Inferior parietal cortex (tissue), 1 donor: ENCODE measurements around the gene ADARB2.

Experiments
- DNase-seq: peaks from one replicate; pipeline ENCODE4 v3.0.0-alpha.2; 2016; ENCODE audit errors: extremely low spot score

ADARB2 gene

GRCh38 chr10:1686491-1686749 is 50.9 kb downstream of the ADARB2 start:
- DNase-seq: no peak

GRCh38 chr10:1685699-1686490 is 51.4 kb downstream of the ADARB2 start:
- no peak for DNase-seq

- no peak for DNase-seq
Observed at GRCh38 chr10:1684991-1685390, 52.3 kb downstream of the ADARB2 start.

GRCh38 chr10:1683649-1684048 is 53.7 kb downstream of the ADARB2 start:
- DNase-seq: no peak

GRCh38 chr10:1679821-1680650 is 57.3 kb downstream of the ADARB2 start:
- no peak for DNase-seq

- no peak for DNase-seq
Observed at GRCh38 chr10:1678084-1678483, 59.2 kb downstream of the ADARB2 start.

- DNase-seq: no peak
Observed at GRCh38 chr10:1677307-1677939, 59.9 kb downstream of the ADARB2 start.

- no peak for DNase-seq
Observed at GRCh38 chr10:1674501-1674900, 62.8 kb downstream of the ADARB2 start.

GRCh38 chr10:1673568-1674345 is 63.6 kb downstream of the ADARB2 start:
- no peak for DNase-seq

- no peak for DNase-seq
Observed at GRCh38 chr10:1672001-1672781, 65.1 kb downstream of the ADARB2 start.

- no peak for DNase-seq
Observed at GRCh38 chr10:1671366-1672000, 65.8 kb downstream of the ADARB2 start.

- no peak for DNase-seq
Observed at GRCh38 chr10:1670541-1671365, 66.6 kb downstream of the ADARB2 start.

GRCh38 chr10:1669433-1669832 is 67.9 kb downstream of the ADARB2 start:
- no peak for DNase-seq

GRCh38 chr10:1668399-1668798 is 68.9 kb downstream of the ADARB2 start:
- DNase-seq: no peak

GRCh38 chr10:1667392-1667791 is 69.9 kb downstream of the ADARB2 start:
- DNase-seq: no peak

- no peak for DNase-seq
Observed at GRCh38 chr10:1666147-1666546, 71.2 kb downstream of the ADARB2 start.

GRCh38 chr10:1665681-1666080 is 71.6 kb downstream of the ADARB2 start:
- no peak for DNase-seq

GRCh38 chr10:1665021-1665661 is 72.2 kb downstream of the ADARB2 start:
- DNase-seq: no peak

- no peak for DNase-seq
Observed at GRCh38 chr10:1664333-1664964, 72.9 kb downstream of the ADARB2 start.
